Astrocyte (in vitro differentiated cells and primary cell): ENCODE measurements around the gene OTUD3.

Source experiments
- EZH2 ChIP-seq: IDR thresholded peaks from 2 replicates; pipeline ENCODE4 v1.6.1; 2012; ENCODE audit warnings: mild to moderate bottlenecking, low read length, inconsistent platforms; ENCODE audit not compliant: insufficient read depth
- TF ChIP-seq, protein P1 (sequence below): IDR thresholded peaks from 2 replicates; pipeline ENCODE4 v1.5.1; 2011; ENCODE audit warnings: low read depth, mild to moderate bottlenecking, inconsistent platforms, low read length, moderate library complexity; ENCODE audit not compliant: insufficient read depth

DNA sequence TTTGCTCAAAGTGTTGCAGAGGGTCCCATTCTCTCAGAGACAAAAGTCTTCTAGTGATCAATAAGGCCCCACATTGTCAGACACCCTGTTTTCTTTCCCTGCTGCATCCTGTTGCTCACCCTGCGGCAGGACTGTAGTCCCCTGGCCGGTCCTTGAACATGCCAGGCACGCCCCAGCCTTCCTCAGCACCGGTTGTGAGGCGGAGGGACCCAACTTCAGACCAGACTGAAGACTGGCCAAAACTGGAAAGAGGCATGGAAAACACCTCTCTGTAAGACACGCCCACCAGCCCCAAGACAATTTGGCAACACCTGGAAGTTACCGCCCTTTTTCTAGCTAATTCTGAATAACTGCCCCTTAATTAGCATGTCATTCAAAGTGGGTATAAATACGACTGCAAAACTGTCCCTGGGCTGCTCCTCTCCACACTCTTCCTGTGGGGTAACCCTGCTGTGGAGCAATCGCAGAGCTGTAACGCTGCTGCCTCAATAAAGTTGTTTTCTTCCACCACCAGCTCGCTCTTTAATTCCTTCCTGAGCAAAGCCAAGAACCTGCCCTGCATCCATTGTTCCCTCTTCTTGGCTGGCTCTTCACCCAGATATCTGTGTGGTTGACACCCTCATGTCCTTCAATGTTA is 73.5 kb downstream of the OTUD3 start:
- TF ChIP-seq, protein P1, sequence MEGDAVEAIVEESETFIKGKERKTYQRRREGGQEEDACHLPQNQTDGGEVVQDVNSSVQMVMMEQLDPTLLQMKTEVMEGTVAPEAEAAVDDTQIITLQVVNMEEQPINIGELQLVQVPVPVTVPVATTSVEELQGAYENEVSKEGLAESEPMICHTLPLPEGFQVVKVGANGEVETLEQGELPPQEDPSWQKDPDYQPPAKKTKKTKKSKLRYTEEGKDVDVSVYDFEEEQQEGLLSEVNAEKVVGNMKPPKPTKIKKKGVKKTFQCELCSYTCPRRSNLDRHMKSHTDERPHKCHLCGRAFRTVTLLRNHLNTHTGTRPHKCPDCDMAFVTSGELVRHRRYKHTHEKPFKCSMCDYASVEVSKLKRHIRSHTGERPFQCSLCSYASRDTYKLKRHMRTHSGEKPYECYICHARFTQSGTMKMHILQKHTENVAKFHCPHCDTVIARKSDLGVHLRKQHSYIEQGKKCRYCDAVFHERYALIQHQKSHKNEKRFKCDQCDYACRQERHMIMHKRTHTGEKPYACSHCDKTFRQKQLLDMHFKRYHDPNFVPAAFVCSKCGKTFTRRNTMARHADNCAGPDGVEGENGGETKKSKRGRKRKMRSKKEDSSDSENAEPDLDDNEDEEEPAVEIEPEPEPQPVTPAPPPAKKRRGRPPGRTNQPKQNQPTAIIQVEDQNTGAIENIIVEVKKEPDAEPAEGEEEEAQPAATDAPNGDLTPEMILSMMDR = no peak
- no peak for TF ChIP-seq EZH2
